HG02623 (cell line): ENCODE measurements around the gene CRADD.
"Not testable (repeated sequence)": the region's sequence is repeated elsewhere in the genome, so short reads cannot be mapped to it uniquely, and the experiment has no call there.

Experiments
- ATAC-seq: cut with Tn5 transposase; IDR thresholded peaks from one replicate; pipeline ENCODE4 v1.9.1; 2021; ENCODE audit warnings: moderate library complexity; ENCODE audit not compliant: unreplicated experiment

The CRADD gene

GRCh38 chr12:93780101-93780641, 103.0 kb downstream of the CRADD start:
- no peak for ATAC-seq

- ATAC-seq: not testable (repeated sequence)
These were observed 103.7 kb downstream of the CRADD start for GRCh38 chr12:93780886-93781285.

- not testable (repeated sequence) for ATAC-seq
These were observed 104.8 kb downstream of the CRADD start for GRCh38 chr12:93781961-93782360.

- no peak for ATAC-seq
These were observed 105.7 kb downstream of the CRADD start for GRCh38 chr12:93782853-93783252.

- ATAC-seq: no peak
These were observed 106.7 kb downstream of the CRADD start for GRCh38 chr12:93783832-93784231.

GRCh38 chr12:93784339-93785086, 107.3 kb downstream of the CRADD start:
- no peak for ATAC-seq

GRCh38 chr12:93785249-93786010, 108.3 kb downstream of the CRADD start:
- no peak for ATAC-seq

- no peak for ATAC-seq
These were observed 109.7 kb downstream of the CRADD start for GRCh38 chr12:93786656-93787397.

- no peak for ATAC-seq
These were observed 111.7 kb downstream of the CRADD start for GRCh38 chr12:93788853-93789252.

GRCh38 chr12:93789767-93790166, 112.6 kb downstream of the CRADD start:
- no peak for ATAC-seq

- ATAC-seq: no peak
These were observed 113.4 kb downstream of the CRADD start for GRCh38 chr12:93790472-93791152.

GRCh38 chr12:93793007-93793406, 115.8 kb downstream of the CRADD start:
- ATAC-seq: no peak

- ATAC-seq: no peak
These were observed 116.8 kb downstream of the CRADD start for GRCh38 chr12:93793983-93794382.

- no peak for ATAC-seq
These were observed 117.6 kb downstream of the CRADD start for GRCh38 chr12:93794738-93795137.

- no peak for ATAC-seq
These were observed 118.2 kb downstream of the CRADD start for GRCh38 chr12:93795352-93795751.

- ATAC-seq: no peak
These were observed 119.6 kb downstream of the CRADD start for GRCh38 chr12:93796729-93797128.

- ATAC-seq: no peak
These were observed 121.3 kb downstream of the CRADD start for GRCh38 chr12:93798279-93799151.

- ATAC-seq: not testable (repeated sequence)
These were observed 124.5 kb downstream of the CRADD start for GRCh38 chr12:93801666-93802065.

- ATAC-seq: no peak
These were observed 125.1 kb downstream of the CRADD start for GRCh38 chr12:93802293-93802692.
